Measurements from ENCODE around the gene UTF1. TPM values are rescaled to one million over a fixed set of nuclear protein-coding genes. Genes with fewer than 3 reads are reported as not detected.

UTF1 gene
- total and polyA plus RNA-seq, 9 of the 15 experiments (the other 6 are each of a cell fraction or from before 2014, with no cell fraction given), result 0.35 to 0.46 TPM; not detected in 7

DNA sequence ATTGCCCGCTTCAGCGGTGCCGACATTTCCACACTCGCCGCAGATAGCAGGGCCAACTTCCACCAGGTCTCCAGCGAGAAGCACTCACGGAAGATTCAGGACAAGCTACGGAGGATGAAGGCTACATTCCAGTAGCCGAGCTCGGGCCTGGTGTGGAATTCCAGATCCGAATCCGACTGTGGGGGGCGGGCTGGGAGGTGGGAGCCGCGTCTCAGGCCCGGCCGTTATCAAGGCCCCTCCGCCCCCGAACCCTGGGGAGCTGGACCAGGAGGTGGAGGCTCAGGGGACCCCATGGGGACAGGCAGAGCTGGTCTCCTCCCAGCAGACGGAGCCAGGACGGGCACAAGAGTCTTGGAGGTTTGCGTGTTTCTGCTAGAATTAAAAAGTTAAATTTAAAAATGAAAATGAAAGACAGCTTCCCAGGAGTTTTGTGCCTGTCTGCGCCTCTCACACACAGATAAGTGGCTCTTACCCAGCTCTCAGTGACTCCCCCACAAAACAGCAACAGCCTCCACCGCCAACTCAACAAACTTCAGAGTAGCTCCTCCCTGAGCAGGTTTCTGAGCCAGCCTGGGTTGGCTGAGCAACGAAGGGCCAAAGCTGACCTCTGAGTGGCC is 5.2 kb upstream of the UTF1 start (continued):
- TF ChIP-seq DDX20 (tag; IDR thresholded peaks at IDR 0.05; ENCODE audit: low read depth), result no peak
- TF ChIP-seq EGR1 (conservative IDR thresholded peaks at IDR 0.05), result peak; percentile 73
- no peak for TF ChIP-seq SRSF1 (IDR thresholded peaks at IDR 0.05; ENCODE audit: low read depth, low read length)
- peak; percentile 59; the same call in 1 of the 2 replicates for TF ChIP-seq SMARCE1 (IDR thresholded peaks at IDR 0.05)
- TF ChIP-seq MLX (CRISPR knock-in tag; conservative IDR thresholded peaks at IDR 0.05), result no peak
- no peak for TF ChIP-seq THRA (IDR thresholded peaks at IDR 0.05)
- TF ChIP-seq ARID1B (IDR thresholded peaks at IDR 0.05), result peak; percentile 68
- TF ChIP-seq TBP (optimal IDR thresholded peaks at IDR 0.05; ENCODE audit: low read depth, low read length), result peak; percentile 36
- TF ChIP-seq MCM2 (IDR thresholded peaks at IDR 0.05; ENCODE audit: low read depth), result no peak
- TF ChIP-seq RBM14 (IDR thresholded peaks at IDR 0.05; ENCODE audit: borderline replicate concordance, insufficient read depth, low read depth, low read length), result no peak
- 0 out of 2 replicates have a peak, but pooled peaks have one; percentile 24 for TF ChIP-seq KLF16 (IDR thresholded peaks at IDR 0.05)
- TF ChIP-seq BCOR (IDR thresholded peaks at IDR 0.05), result no peak
- no peak for TF ChIP-seq KDM2B (CRISPR knock-in tag; IDR thresholded peaks at IDR 0.05)
- TF ChIP-seq, protein P1, sequence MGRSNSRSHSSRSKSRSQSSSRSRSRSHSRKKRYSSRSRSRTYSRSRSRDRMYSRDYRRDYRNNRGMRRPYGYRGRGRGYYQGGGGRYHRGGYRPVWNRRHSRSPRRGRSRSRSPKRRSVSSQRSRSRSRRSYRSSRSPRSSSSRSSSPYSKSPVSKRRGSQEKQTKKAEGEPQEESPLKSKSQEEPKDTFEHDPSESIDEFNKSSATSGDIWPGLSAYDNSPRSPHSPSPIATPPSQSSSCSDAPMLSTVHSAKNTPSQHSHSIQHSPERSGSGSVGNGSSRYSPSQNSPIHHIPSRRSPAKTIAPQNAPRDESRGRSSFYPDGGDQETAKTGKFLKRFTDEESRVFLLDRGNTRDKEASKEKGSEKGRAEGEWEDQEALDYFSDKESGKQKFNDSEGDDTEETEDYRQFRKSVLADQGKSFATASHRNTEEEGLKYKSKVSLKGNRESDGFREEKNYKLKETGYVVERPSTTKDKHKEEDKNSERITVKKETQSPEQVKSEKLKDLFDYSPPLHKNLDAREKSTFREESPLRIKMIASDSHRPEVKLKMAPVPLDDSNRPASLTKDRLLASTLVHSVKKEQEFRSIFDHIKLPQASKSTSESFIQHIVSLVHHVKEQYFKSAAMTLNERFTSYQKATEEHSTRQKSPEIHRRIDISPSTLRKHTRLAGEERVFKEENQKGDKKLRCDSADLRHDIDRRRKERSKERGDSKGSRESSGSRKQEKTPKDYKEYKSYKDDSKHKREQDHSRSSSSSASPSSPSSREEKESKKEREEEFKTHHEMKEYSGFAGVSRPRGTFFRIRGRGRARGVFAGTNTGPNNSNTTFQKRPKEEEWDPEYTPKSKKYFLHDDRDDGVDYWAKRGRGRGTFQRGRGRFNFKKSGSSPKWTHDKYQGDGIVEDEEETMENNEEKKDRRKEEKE (IDR thresholded peaks at IDR 0.05; ENCODE audit: borderline replicate concordance in 1 of 2, control insufficient read depth in 1 of 2, low read depth in 2 of 2, low read length in 1 of 2), result no peak
- TF ChIP-seq NR2F6 (CRISPR knock-in tag; IDR thresholded peaks at IDR 0.05), result no peak
- TF ChIP-seq, protein P2, sequence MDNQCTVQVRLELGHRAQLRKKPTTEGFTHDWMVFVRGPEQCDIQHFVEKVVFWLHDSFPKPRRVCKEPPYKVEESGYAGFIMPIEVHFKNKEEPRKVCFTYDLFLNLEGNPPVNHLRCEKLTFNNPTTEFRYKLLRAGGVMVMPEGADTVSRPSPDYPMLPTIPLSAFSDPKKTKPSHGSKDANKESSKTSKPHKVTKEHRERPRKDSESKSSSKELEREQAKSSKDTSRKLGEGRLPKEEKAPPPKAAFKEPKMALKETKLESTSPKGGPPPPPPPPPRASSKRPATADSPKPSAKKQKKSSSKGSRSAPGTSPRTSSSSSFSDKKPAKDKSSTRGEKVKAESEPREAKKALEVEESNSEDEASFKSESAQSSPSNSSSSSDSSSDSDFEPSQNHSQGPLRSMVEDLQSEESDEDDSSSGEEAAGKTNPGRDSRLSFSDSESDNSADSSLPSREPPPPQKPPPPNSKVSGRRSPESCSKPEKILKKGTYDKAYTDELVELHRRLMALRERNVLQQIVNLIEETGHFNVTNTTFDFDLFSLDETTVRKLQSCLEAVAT (IDR thresholded peaks at IDR 0.05), result peak in 1 of 2 experiments; percentile 83; a peak in 1 of 4 replicates
- 0 out of 2 replicates have a peak, but pooled peaks have one; percentile 10 for TF ChIP-seq L3MBTL2 (IDR thresholded peaks at IDR 0.05)
- TF ChIP-seq CREB3L1 (IDR thresholded peaks at IDR 0.05; ENCODE audit: borderline replicate concordance, low read depth), result no peak; the same call in 1 of the 2 replicates

Data from K562 (cell line).